WI38 (cell line): Measurements from ENCODE around the gene BTBD2.

Experiments
- H3K4me3 ChIP-seq: 2 replicates; pipeline ENCODE4 v1.5.1; 2011; ENCODE audit warnings: low read depth, mild to moderate bottlenecking, control low read depth, low read length
- CTCF ChIP-seq: IDR thresholded peaks from 2 replicates; pipeline ENCODE4 v1.5.1; 2012; ENCODE audit warnings: low read depth, mild to moderate bottlenecking, control low read depth, low read length

BTBD2 gene

DNA sequence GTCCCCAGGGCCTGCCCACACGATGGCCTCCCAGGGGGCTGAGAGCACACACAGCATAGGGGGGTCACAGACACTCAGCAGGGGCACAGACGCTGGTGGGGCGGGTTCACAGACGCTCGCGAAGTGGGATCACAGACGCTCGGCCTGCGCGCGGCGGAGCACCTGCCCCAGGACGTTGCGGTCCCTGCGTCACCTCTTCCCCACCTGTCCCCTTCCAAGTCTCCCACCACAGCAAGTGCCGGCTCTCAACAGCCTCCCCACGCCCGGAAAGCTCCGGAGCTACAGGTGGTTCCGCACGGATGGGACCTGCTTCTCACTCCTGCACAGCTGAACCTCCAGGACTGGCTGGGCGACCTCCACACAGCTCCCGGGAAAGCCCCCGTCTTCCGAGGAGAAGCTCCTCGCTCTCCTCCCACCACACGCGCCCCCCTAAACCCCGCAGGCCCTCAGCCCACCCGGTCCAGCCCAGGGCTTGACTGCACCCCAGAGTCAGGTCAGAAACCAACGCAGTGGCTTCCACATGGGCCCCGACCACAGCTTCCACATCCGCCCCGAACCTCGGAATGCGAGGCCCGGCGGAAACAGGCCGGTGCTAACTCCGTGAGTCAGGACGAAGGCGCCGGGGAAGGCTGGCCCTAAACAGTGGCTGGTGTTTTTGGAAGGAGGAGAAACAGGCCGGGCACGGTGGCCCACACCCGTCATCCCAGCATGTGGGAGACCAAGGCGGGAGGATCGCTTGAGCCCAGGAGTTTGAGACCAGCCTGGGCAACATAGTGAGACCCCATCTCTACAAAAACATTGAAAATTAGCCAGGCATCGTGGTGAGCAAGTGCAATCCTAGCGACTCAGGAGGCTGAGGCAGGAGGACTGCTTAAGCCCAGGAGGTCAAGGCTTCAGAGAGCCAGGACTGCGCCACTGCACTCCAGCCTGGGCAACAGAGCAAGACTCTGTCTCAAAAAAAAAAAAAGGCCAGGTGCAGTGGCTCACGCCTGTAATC, 16.5 kb downstream of the BTBD2 start:
- TF ChIP-seq CTCF: no peak
- no peak overlapping the region for H3K4me3 ChIP-seq

DNA sequence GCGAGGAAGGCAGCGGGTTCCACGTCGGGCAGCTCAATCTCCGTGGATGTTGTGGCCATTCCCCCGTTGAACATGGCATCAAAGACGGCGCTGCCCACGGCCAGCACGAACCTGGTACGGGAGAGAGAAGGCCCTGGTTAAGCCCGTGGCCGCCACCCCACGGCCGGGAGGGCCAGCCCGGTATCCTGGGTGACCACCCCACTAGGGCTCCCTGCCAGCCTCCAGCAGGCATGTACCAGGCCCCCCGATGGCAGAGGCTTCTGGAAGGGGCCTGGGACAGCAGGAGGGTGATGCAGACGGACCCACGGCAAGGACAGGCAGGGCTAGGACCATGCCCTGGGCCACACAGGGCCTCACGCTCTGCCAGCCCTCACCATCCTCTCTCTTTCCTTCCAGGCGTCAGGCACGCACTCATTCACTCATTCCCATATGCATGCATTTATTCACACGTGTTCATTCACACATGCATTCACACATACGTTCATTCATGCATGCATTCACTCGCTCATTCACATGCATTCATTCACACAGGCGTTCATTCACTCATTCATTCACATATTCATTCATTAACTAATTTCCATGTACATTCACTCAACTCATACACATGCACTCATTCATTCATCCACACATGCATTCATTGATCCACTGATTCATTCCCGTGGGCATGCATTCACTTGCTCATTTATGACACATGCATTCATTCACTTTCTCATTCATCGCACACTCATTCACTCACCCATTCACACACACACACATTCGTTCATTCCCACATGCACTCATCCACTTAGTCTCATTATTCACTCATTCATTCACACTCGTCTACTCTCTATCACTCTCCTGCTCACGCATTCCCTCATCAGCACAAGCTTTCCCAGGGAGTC, 17.9 kb downstream of the BTBD2 start:
- no peak for TF ChIP-seq CTCF
- H3K4me3 ChIP-seq: no peak overlapping the region

DNA sequence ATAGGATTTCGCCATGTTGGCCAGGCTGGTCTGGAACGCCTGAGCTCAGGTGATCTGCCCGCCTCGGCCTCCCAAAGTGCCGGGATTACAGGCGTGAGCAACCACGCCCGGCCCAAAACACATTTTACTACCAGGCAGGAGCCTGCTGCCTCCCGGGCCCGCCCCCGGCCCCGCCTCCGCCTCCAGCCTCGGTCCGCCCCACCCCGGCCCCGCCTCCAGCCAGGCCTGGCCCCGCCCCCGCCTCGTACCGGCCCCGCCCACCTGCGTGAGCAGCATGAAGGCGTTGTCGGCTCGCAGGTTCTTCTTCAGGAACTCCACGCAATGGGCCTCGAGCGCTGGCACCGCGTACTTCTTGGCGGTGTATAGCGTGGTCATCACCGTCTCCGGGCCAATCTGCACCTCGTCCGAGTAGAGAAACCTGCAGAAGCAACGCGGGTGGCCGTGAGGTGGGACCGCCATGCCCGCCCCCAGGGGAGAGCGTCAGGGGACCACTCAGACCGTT, 22.7 kb downstream of the BTBD2 start:
- no peak overlapping the region for H3K4me3 ChIP-seq
- no peak for TF ChIP-seq CTCF

- no peak for TF ChIP-seq CTCF
- no peak overlapping the region for H3K4me3 ChIP-seq
Observed at GRCh38 chr19:1991018-1991913, 24.2 kb downstream of the BTBD2 start.

DNA sequence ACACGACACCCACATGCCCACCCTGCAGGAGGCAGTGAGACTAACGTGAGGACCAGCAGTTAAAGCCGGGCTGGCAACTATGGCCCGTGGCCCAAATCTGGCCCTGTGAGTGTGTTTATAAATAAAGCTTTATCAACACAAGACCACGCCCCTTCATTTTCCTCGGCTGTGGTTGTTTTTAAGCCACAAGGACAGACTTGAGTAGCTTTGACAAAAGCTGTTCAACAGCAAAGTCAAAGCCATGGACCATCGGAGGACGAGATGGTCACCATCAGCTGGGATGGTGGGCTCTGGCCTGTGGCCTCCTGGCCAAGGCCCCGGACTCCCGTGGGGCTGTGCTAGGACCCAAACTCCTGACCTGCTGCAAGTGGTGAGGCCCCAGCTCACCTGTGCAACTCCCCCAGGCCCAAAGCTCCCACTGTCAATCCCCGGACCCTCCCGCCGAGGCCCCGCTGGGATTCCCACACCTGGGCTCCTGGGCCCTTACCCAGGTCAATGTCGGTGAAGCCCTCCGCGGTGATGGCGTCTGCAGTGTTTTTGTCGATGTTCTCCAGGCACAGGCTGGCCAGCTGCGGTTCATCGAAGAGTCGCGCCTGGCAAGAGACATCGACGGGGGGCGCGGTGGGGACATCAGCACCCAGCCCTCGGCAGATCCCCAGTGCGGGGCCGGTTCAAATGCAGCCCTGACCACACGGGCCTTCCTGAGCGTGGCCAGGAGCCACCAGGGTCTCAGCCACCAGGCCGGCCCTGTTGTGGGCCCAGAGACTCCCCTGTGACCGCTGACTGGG, 25.1 kb downstream of the BTBD2 start:
- H3K4me3 ChIP-seq: no peak overlapping the region

More for the DNA sequence above, 25.1 kb downstream of the BTBD2 start:
- TF ChIP-seq CTCF: no peak
